Embryonic facial prominence (tissue), 1 donor: ENCODE data around the gene GDPGP1.
"Not testable (repeated sequence)": the region's sequence is repeated elsewhere in the genome, so short reads cannot be mapped to it uniquely, and the experiment has no call there.

Experiments used
- DNase-seq: peaks from one replicate; pipeline ENCODE4 v3.0.0-alpha.2; 2016; ENCODE audit errors: extremely low spot score

Gene GDPGP1

DNA sequence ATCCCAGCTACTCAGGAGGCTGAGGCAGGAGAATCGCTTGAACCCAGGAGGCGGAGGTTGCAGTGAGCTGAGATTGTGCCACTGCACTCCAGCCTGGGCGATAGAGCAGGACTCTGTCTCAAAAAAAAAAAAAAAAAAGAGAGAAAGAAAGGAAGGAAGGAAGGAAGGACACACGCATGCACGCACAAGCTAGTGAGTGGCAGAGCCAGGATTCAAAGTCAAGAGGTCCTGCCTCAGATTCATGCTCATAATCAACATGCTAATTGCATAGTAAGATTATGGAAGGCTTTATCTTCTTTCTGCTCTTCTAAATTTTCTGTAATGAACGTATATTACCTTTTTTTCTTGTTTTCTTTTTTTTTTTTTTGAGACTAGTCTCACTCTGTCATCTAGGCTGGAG is 26.7 kb downstream of the GDPGP1 start:
- DNase-seq, result not testable (repeated sequence)

GRCh38 chr15:90261811-90262210 is 27.8 kb downstream of the GDPGP1 start:
- DNase-seq, result no peak

DNA sequence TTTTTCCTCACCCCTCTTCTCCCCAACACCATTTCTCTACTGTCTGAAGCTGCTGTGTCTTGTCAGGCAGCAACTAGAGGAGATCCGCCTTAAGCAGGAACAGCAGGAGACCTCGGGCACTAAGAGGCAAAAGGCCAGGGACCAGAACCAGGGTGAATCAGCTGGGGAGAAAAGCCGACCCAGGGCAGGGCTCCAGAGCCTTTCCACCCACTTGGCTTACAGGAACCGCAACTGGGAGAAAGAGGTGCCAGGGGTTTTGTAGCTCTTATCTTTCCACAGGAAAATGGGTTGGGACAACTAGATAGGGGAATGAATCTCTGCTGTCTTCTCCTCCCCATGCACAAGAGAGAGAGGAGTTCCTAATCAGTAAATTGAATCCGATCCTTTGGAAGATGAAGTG is 28.4 kb downstream of the GDPGP1 start:
- no peak for DNase-seq

GRCh38 chr15:90264671-90265070 is 30.7 kb downstream of the GDPGP1 start:
- no peak for DNase-seq

DNA sequence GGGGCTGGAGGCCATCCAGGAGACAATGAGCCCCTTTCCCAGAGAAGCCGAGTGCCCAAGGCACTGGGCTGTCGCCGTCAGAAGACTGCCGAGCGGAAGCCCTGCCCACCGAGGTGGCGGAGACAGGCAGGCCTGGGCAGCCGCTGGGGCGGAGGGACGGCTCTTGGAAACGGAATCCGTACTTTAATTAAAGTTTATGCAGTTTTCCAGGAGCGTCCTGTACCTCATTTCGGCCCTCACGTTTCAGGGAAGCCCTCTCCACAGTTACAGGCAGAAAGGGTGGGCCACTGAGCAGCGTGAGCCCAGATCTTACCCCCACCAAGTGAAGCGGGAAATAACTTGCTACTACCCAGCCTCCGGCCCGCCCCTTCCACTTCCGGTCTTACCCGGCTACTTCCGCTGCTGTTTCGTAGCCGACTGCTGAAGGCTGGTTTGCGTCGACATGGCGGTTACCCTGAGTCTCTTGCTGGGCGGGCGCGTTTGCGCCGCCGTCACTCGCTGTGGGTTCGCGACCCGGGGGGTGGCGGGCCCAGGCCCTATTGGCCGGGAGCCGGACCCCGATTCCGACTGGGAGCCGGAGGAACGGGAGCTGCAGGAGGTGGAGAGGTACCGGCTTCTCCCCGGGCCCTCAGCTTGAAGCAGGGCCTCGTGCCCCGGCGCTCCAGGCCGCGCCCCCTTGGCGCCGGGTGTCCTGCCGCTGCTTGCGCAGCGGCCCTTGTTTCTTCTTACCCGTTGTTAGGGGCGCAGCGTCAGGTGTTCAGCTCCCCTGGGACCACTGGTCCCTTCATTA is 31.5 kb downstream of the GDPGP1 start, which contains the start of gene NGRN:
Gene NGRN (plus strand): TSS at position 402 of the 790 bp plus-strand sequence. CDS start 41 bp downstream, at position 443.
- DNase-seq, result peak; percentile 90

- DNase-seq, result peak; percentile 14
Observed at GRCh38 chr15:90266061-90266431, 32.0 kb downstream of the GDPGP1 start.

DNA sequence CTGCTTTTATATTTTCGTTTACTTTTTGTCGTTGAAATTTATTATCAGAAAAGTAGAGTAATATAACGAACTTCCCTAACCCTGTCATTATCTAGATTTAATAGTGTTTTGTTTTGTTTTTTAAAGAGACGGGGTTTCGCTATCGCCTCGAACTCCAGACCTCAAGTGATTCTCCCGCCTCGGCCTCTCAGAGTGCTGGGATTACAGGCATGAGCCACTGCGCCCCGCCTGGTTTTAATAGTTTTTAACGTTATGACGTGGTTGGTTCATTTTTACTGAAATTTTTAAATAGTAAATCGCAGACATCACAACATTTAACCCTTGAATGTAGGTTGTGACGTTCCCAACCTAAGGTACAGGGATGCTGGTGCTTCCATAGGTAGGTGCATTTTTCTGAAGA is 32.5 kb downstream of the GDPGP1 start:
- DNase-seq, result no peak

DNA sequence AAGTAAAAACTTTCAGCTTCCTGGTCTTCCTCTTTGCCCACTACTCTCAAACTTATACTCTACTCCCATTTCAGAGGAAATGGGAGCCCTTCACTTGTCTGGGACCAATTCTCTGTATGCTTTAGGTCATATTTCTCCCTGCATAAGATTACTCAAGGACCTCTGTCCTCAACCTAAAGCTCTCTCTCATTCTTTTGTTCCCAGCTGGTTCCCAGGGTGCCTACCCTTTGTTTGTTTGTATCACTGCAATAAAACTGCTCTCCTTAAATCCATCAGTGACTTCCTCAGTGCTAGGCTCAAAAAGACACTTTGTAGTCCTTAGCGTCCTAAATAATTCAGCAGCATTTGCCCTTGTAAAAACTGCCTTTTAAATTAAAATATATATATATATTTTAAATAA is 34.4 kb downstream of the GDPGP1 start:
- no peak for DNase-seq

- DNase-seq, result no peak
Observed at GRCh38 chr15:90270502-90271150, 36.6 kb downstream of the GDPGP1 start.

DNA sequence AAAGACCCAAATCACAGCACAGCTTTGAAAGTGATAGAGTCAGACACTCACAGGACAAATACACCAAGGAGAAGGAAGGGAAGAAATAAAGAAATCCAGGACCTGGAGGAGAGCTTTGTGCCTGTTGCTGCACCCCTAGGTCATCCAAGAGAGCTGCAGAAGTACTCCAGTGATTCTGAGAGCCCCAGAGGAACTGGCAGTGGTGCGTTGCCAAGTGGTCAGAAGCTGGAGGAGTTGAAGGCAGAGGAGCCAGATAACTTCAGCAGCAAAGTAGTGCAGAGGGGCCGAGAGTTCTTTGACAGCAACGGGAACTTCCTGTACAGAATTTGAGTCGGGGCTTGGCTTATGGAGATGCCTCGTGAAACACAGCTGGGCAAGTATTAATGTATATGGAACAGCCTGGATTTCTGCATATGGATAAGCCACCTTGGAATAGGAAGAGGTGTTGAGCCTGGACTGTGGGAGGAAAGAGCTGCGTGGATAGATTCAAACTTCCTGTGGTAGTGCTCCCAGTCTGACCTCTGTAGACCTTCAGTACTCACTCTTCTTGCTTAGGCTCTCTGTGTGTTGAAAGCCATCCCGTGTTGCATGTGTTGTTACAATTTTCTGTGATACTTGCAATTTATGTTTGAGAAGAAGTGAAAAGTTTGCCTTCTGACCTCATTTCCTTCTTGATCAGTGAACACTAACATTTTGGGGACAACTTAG is 37.6 kb downstream of the GDPGP1 start:
- no peak for DNase-seq

DNA sequence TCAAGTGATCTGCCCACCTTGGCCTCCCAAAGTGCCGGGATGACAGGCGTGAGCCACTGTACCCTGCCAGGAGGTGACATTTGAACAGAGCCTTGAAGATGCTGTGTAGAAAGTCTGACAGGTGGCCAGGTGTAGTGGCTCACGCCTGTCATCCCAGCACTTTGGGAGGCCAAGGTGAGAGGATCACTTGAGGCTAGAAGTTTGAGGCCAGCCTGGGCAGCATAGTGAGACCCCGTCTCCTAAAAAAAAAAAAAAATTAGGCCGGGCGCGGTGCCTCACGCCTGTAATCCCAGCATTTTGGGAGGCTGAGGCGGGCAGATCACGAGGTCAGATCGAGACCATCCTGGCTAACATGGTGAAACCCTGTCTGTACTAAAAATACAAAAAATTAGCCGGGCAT is 44.5 kb downstream of the GDPGP1 start:
- not testable (repeated sequence) for DNase-seq

- not testable (repeated sequence) for DNase-seq
Observed at GRCh38 chr15:90280743-90281142, 46.7 kb downstream of the GDPGP1 start.

DNA sequence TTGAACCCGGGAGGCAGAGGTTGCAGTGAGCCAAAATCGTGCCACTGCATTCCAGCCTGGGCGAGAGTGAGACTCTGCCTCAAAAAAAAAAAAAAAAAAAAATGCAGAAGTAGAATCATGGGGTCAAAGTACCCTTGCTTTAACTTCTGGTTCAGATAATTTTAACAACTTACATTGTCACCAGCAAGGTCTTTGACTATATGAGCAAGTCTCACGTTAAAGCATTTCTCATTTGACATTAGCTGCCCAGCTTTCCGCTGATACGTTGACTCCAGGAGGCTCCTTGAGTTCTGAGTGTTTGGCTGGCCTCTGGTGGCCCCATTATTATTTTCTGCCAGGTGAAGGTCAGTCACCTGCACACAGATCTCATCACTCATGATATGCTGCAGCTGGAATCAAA is 47.6 kb downstream of the GDPGP1 start:
- not testable (repeated sequence) for DNase-seq

DNA sequence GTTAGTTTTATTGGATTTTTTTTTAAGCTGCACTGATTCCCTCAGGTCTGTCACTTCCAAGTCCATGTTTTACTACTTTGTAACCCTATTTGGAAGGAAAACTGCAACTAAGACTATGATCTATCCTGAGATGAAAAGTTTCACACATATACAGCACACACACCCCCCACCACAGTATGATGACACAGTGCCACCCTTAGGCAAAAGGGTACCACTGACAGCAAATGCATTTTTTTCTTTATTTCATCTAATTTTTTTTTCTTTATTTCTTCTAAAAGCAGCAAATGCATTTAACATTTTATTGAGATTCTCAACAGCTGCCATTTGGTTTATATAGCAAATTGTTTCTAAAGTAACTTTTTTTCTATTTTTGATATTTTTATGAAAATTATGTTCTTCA is 52.7 kb downstream of the GDPGP1 start:
- DNase-seq, result no peak

- DNase-seq, result no peak
Observed at GRCh38 chr15:90287101-90287500, 53.1 kb downstream of the GDPGP1 start.

- no peak for DNase-seq
Observed at GRCh38 chr15:90287946-90288345, 53.9 kb downstream of the GDPGP1 start.

GRCh38 chr15:90291679-90292356 is 57.8 kb downstream of the GDPGP1 start:
- no peak for DNase-seq

- not testable (repeated sequence) for DNase-seq
Observed at GRCh38 chr15:90293040-90293810, 59.2 kb downstream of the GDPGP1 start.

GRCh38 chr15:90294159-90294558 is 60.1 kb downstream of the GDPGP1 start:
- no peak for DNase-seq

- no peak for DNase-seq
Observed at GRCh38 chr15:90294601-90295269, 60.7 kb downstream of the GDPGP1 start.

GRCh38 chr15:90295270-90295648 is 61.2 kb downstream of the GDPGP1 start:
- DNase-seq, result no peak
